NK-92 (cell line): ENCODE data around the gene FBLN2.

Source experiments
- DNase-seq: peaks from one replicate; lab custom pipeline; 2025; ENCODE audit not compliant: unreplicated experiment; lab: John Stamatoyannopoulos, UW

Gene FBLN2

GRCh38 chr3:13659221-13659969 is 110.5 kb downstream of the FBLN2 start:
- DNase-seq, result no peak

GRCh38 chr3:13660042-13660874 is 111.3 kb downstream of the FBLN2 start:
- DNase-seq, result no peak

GRCh38 chr3:13661121-13661520 is 112.2 kb downstream of the FBLN2 start:
- no peak for DNase-seq

- DNase-seq, result no peak
These were observed 113.4 kb downstream of the FBLN2 start for GRCh38 chr3:13662238-13662847.

- DNase-seq, result no peak
These were observed 115.0 kb downstream of the FBLN2 start for GRCh38 chr3:13663781-13664535.

- no peak for DNase-seq
These were observed 116.8 kb downstream of the FBLN2 start for GRCh38 chr3:13665582-13666226.

GRCh38 chr3:13666227-13666619 is 117.3 kb downstream of the FBLN2 start:
- no peak for DNase-seq

GRCh38 chr3:13666781-13667709 is 118.1 kb downstream of the FBLN2 start:
- no peak for DNase-seq

GRCh38 chr3:13668136-13668535 is 119.2 kb downstream of the FBLN2 start:
- DNase-seq, result no peak

- DNase-seq, result no peak
These were observed 120.5 kb downstream of the FBLN2 start for GRCh38 chr3:13669457-13669856.

- no peak for DNase-seq
These were observed 121.4 kb downstream of the FBLN2 start for GRCh38 chr3:13670292-13670691.

- DNase-seq, result no peak
These were observed 122.7 kb downstream of the FBLN2 start for GRCh38 chr3:13671482-13672233.

- no peak for DNase-seq
These were observed 124.3 kb downstream of the FBLN2 start for GRCh38 chr3:13673207-13673606.

GRCh38 chr3:13674538-13675185 is 125.7 kb downstream of the FBLN2 start:
- DNase-seq, result no peak

GRCh38 chr3:13676356-13677017 is 127.6 kb downstream of the FBLN2 start:
- no peak for DNase-seq

- DNase-seq, result no peak
These were observed 128.3 kb downstream of the FBLN2 start for GRCh38 chr3:13677272-13677671.

GRCh38 chr3:13681931-13682330 is 133.0 kb downstream of the FBLN2 start:
- no peak for DNase-seq
